DOHH2 (cell line): ENCODE measurements around the gene FEM1B.

ENCODE experiments used
- H3F3A ChIP-seq: fragments of 200-600 bp; sonication (generic), shearing (Covaris generic); 2 replicates; pipeline ENCODE4 v1.6.0; 2016; ENCODE audit warnings: antibody characterized with exemption, mild to moderate bottlenecking; ENCODE audit not compliant: control insufficient read depth, insufficient read depth
- H3K27ac ChIP-seq: fragments of 200-600 bp; sonication (generic); 2 replicates; pipeline ENCODE4 v1.5.1; 2014; ENCODE audit warnings: low read depth, mild to moderate bottlenecking, low read length, moderate library complexity
- H3K27me3 ChIP-seq: fragments of 200-600 bp; sonication (generic); 2 replicates; pipeline ENCODE4 v1.6.1; 2014; ENCODE audit warnings: mild to moderate bottlenecking, low read length, mixed read lengths; ENCODE audit not compliant: control insufficient read depth
- H3K36me3 ChIP-seq: fragments of 200-600 bp; sonication (generic); 2 replicates; pipeline ENCODE4 v1.6.1; 2014; ENCODE audit warnings: mild to moderate bottlenecking, low read length, moderate library complexity, mixed read lengths; ENCODE audit not compliant: control insufficient read depth
- H3K4me1 ChIP-seq: fragments of 200-600 bp; sonication (generic); 2 replicates; pipeline ENCODE4 v1.6.1; 2014; ENCODE audit warnings: mild to moderate bottlenecking, low read length, mixed read lengths; ENCODE audit not compliant: control insufficient read depth
- H3K4me2 ChIP-seq: fragments of 200-600 bp; sonication (generic); 2 replicates; pipeline ENCODE4 v1.6.0; 2014; ENCODE audit warnings: mild to moderate bottlenecking, low read length, moderate library complexity
- H3K4me3 ChIP-seq: fragments of 200-600 bp; sonication (generic); 2 replicates; pipeline ENCODE4 v1.5.1; 2014; ENCODE audit warnings: mild to moderate bottlenecking, low read length, mixed read lengths
- H3K79me2 ChIP-seq: fragments of 200-600 bp; sonication (generic); 2 replicates; pipeline ENCODE4 v1.6.1; 2014; ENCODE audit warnings: mild to moderate bottlenecking, low read length, mixed read lengths; ENCODE audit not compliant: control insufficient read depth
- H3K9me2 ChIP-seq: fragments of 200-600 bp; sonication (generic); replicated peaks from 2 replicates; pipeline ENCODE4 v1.6.1; 2014; ENCODE audit warnings: mild to moderate bottlenecking, low read length, mixed read lengths; ENCODE audit not compliant: control insufficient read depth
- H3K9me3 ChIP-seq: fragments of 200-600 bp; sonication (generic); 2 replicates; pipeline ENCODE4 v1.6.1; 2014; ENCODE audit warnings: antibody characterized with exemption, low read length, mixed read lengths; ENCODE audit not compliant: control insufficient read depth, insufficient read depth
- H4K20me1 ChIP-seq: fragments of 200-600 bp; sonication (generic); 2 replicates; pipeline ENCODE4 v1.6.0; 2014; ENCODE audit warnings: low read depth, mild to moderate bottlenecking, antibody characterized with exemption, low read length, moderate library complexity; ENCODE audit not compliant: control insufficient read depth, insufficient read depth
- CTCF ChIP-seq: fragments of 200-600 bp; sonication (generic); IDR thresholded peaks from one replicate; pipeline ENCODE4 v1.5.1; 2014; ENCODE audit warnings: antibody characterized with exemption, mild to moderate bottlenecking, low read depth, low read length; ENCODE audit not compliant: poor library complexity, severe bottlenecking
- EZH2phosphoT487 ChIP-seq: fragments of 200-600 bp; sonication (generic); IDR thresholded peaks from 2 replicates; pipeline ENCODE4 v1.6.1; 2017; ENCODE audit warnings: borderline replicate concordance, mild to moderate bottlenecking, antibody characterized with exemption, low read length, moderate library complexity, mixed read lengths

Gene FEM1B

GRCh38 chr15:68303134-68303533 lies 25.6 kb downstream of the FEM1B start:
- TF ChIP-seq EZH2phosphoT487 (no peak), CTCF (no peak)
- Histone ChIP-seq H3K36me3 (no peaks in the 10 kb centered on the region), H3F3A (no peaks in the 10 kb centered on the region)

GRCh38 chr15:68303560-68304436 lies 26.3 kb downstream of the FEM1B start:
- TF ChIP-seq EZH2phosphoT487: no peak
- no peak for TF ChIP-seq CTCF

More at GRCh38 chr15:68303134-68303533, 25.6 kb downstream of the FEM1B start:
- Histone ChIP-seq H3K27me3 (peaks cover 10% of the 10 kb centered on the region), H3K9me2 (no peaks in the 10 kb centered on the region), H3K4me2 (no peak overlapping the region), H3K27ac (no peak overlapping the region), H3K4me1 (peaks cover 25% of the 10 kb centered on the region), H3K79me2 (no peaks in the 10 kb centered on the region), H3K4me3 (no peak overlapping the region), H4K20me1 (no peaks in the 10 kb centered on the region), H3K9me3 (no peaks in the 10 kb centered on the region)

GRCh38 chr15:68304589-68305337 lies 27.2 kb downstream of the FEM1B start:
- H3K36me3 ChIP-seq: no peaks in the 10 kb centered on the region
- peaks cover 9% of the 10 kb centered on the region for H3K4me1 ChIP-seq
- no peaks in the 10 kb centered on the region for H4K20me1 ChIP-seq
- H3K27me3 ChIP-seq: peaks cover 10% of the 10 kb centered on the region
- no peak overlapping the region for H3K4me3 ChIP-seq
- H3K9me2 ChIP-seq: no peaks in the 10 kb centered on the region
- H3K79me2 ChIP-seq: no peaks in the 10 kb centered on the region
- no peaks in the 10 kb centered on the region for H3F3A ChIP-seq
- no peak overlapping the region for H3K27ac ChIP-seq
- H3K9me3 ChIP-seq: no peaks in the 10 kb centered on the region
- no peak for TF ChIP-seq CTCF
- TF ChIP-seq EZH2phosphoT487: no peak
- no peak overlapping the region for H3K4me2 ChIP-seq

More at GRCh38 chr15:68303560-68304436, 26.3 kb downstream of the FEM1B start:
- peaks cover 18% of the 10 kb centered on the region for H3K4me1 ChIP-seq
- H3K4me2 ChIP-seq: no peak overlapping the region
- H3K9me3 ChIP-seq: no peaks in the 10 kb centered on the region
- H3K27me3 ChIP-seq: peaks cover 10% of the 10 kb centered on the region
- H3K27ac ChIP-seq: no peak overlapping the region
- H3K4me3 ChIP-seq: no peak overlapping the region
- H4K20me1 ChIP-seq: no peaks in the 10 kb centered on the region
- H3K79me2 ChIP-seq: no peaks in the 10 kb centered on the region
- no peaks in the 10 kb centered on the region for H3K9me2 ChIP-seq
- H3K36me3 ChIP-seq: no peaks in the 10 kb centered on the region
- no peaks in the 10 kb centered on the region for H3F3A ChIP-seq
